ENCODE results near the gene IMPG2.

IMPG2 gene

DNA sequence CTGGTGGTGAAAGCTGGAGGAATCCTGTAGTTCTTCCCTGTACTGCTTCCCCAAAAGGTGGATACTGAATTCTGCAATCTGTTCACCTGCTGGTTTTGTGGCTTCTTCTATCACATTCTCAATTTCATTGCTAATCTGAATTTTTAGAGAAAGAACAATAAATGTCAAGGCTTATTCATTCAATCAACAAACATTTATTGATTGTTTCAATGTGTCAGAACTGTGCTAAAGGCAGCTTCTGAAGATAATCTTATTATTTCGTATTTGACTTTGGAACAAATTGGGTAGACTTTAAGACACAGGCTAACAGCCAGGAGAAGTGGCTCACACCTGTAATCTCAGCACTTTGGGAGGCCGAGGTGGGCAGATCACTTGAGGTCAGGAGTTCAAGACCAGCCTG, 46.8 kb downstream of the IMPG2 start:
- no peak for DNase-seq (ENCODE audit: low spot score)

DNA sequence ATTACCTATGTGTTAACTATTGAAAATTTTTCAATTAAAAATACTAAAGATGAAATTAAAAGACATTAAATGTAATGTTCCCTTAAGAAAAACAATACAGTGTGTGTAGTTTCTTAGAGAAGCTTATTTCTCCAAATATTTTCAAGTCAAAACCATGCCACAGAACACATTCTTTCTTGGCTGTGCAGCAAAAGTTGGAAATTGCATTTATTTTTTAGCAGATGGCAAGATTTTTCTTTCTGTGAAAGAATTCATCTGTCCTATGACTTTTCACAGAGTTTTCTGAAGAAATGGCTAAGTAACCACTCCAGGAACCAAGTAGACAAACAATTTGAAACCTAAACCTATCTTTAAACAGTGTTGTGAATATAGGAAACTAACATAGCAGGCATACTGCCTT, 47.2 kb downstream of the IMPG2 start:
- no peak for DNase-seq (ENCODE audit: low spot score)

- no peak for DNase-seq (ENCODE audit: low spot score)
Observed at GRCh38 chr3:101271728-101272127, 48.6 kb downstream of the IMPG2 start.

DNA sequence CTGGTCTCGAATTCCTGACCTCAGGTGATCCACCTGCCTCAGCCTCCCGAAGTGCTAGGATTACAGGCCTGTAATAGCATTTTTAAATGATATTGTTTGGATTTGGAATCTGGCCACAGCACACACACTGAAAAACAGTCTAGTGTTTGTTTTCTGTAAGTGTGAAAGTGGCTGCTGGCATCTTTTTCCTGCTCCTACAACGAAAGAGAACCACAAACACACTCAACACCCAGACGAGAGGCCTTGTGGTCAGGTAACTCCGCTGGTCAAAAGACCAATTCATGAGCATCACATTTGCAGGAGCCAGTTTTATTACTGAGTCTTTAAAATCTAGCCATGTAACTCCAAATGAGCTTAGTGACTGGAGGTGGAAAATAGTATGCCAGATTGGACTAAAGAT, 50.2 kb downstream of the IMPG2 start:
- no peak for DNase-seq (ENCODE audit: low spot score)

DNA sequence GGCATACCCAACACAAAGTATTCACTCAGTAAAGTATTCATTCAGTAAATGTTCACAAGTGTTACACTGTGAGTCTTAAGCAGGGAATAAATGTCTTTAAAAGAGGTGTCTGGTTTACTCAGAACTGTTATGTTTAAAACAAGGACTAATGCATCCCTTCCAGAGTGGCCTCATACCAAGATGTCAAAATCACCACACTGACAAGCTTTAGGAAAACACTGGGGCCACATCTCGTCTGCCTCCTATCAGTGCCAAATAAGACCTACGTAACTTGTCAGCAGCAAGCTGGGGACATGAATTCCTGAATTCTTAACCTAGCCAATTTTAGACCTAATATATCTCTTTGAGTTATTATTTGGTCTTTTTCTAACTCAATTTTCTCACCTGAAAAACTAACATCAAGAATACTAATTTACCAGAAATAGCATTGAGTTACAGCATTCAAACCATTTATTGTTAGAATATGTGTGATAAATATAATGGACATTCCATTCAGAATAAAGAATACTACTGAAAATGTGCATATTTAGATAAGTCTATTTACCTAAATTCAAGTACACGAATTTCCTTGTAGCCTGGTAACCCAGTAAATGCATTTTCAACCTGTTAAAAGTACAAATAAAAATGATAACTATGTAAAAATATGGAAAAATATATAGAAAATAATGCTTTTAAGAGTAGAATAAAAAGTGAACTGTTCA, 51.3 kb downstream of the IMPG2 start:
- DNase-seq (ENCODE audit: low spot score): no peak

GRCh38 chr3:101268141-101268540, 52.2 kb downstream of the IMPG2 start:
- DNase-seq (ENCODE audit: low spot score): no peak

- no peak for DNase-seq (ENCODE audit: low spot score)
Observed at GRCh38 chr3:101266566-101266965, 53.8 kb downstream of the IMPG2 start.

DNA sequence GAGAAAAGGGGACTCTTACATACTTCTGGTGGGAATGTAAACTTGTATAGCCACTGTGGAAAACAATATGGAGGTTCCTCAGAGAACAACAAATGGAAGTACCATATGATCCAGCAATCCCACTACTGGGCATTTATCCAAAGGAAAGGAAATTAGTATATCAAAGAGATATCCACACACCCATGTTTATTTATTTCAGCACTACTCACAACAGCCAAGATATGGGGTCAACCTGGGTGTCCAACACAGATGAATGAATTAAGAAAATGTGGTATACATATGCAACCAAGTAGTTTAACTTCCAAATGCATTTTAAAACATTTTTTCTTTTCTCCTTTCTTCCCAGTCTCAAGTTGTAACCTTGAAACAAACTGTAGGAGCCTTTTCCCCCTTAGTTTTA, 54.3 kb downstream of the IMPG2 start:
- no peak for DNase-seq (ENCODE audit: low spot score)

DNA sequence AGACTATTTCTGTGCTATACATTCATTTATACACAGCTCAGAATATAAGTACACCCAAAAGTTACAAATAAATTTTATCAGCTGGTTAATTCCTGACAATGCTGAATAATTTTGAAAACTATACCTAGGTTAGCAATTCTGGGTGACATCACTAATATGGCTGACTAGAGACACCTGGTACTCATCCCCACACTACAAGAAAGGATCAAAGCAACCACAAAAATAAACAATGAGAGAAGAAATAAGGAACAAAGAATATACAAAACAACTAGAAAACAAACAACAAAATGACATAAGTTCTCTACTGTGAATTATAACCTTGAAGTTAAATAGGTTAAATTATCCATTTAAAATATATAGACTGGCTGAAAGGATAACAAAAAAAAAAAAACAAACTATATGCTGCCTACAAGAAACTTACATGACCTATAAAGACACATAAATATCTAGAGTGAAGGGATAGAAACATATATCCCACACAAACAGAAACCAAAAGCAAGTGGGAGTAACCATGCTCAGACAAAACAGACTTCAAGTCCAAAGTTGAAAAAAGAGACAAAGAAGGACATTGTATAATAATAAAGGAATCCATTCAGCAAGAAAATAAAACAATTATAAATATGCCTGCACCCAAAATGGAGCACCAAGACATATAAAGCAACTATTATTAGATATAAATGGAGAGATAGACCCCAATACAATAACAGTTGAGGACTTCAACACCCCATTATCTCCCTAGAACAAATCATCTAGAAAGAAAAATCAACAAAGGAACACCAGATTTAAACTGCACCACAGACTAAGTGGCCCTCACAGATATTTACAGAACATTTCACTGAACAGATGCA, 57.8 kb downstream of the IMPG2 start:
- no peak for DNase-seq (ENCODE audit: low spot score)

DNA sequence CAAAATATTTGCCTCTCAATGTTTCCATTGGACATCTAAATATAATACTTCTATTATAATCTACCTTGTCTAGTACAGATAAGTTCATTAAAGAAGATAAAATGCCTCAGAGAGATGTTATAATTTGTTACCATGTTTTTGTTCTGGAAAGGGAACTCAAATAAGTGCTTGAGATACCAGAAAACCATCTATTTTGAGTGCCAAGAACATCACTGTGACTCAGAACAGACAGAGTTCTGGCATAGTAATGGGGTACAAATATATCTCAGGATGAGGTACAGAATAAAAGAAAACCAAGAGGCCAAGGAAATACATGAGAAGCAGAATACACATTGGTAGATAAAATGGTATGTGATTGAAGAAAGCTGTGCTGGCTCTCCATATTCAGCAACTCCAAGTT, 58.9 kb downstream of the IMPG2 start:
- DNase-seq (ENCODE audit: low spot score): no peak

DNA sequence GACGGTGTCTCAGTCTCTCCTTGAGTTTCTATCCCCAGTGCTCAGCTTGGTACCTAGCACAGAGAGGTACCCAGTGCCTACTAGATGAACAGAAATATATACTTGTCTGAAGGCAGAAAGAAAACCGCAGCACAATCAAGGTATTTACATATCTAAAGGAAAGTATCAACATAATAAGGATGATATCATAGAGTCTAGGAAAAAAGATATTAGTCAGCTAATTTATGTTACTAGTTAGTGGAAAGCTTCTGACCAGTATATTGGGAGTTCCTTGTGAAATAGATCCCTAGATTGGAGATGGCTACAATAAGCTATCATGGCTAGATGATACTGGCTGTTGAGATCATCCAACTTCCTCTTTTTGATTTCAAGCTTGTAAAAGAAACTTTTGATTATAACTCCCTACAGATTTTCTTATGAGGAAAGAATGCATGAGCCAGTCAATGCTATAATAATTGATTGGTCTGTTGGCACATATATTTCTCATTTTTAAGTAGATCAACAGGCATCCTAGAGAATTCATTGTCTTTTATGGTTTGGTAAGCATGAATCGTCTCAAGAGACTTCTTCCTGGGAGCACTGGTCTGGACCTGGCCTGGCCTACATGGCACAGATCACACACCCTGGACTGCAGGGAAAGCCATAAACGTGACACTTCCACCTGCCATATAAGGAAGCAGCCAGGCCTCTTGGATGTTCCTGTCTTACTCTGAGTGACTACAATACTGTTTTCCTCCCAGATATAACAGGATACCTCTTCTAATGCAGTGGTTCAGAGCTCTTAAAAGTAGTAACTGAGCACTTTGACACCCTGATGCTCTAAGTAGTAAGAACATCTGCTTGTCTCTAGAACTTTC, 60.7 kb downstream of the IMPG2 start:
- no peak for DNase-seq (ENCODE audit: low spot score)

DNA sequence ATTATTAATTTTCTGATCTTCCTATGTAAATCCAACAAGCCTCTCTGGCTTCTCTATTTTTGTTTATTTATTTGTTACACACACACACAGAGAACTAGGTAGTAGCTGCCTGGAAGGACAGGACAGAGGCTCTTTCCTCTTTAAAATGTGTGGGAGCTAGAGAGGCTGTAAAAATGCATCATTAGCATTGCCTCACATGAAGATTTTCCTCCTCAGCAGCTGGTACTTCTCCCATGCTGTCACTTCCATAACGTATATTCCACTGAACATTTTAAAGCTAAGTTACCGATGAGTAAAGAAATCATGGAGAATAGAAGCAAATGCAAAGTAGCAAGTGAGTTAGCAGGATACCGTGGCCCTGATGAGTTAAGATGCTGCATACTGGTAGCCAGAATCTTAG, 63.9 kb downstream of the IMPG2 start:
- DNase-seq (ENCODE audit: low spot score): no peak

DNA sequence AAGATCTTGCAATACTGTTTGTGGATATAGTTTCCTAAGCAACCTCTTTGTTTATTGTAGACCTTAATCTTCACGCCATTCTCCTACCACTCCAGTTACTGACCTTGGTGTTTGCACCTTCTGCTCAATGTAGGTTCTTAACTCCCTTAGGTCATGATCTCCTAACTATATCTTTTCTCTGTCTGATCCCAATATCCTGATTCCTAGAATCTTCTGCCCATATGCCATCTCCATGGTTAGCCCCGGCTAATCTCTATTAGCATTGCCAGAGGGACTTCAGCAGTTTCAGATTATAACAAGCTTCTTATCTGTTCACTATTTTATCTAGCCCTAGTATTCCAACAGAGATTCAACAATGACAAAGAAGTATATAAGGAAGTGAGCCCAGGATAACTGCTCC, 64.9 kb downstream of the IMPG2 start:
- no peak for DNase-seq (ENCODE audit: low spot score)

GRCh38 chr3:101253396-101253795, 67.0 kb downstream of the IMPG2 start:
- no peak for DNase-seq (ENCODE audit: low spot score)

GRCh38 chr3:101252945-101253344, 67.4 kb downstream of the IMPG2 start:
- no peak for DNase-seq (ENCODE audit: low spot score)

GRCh38 chr3:101252307-101252706, 68.1 kb downstream of the IMPG2 start:
- DNase-seq (ENCODE audit: low spot score): no peak

- DNase-seq (ENCODE audit: low spot score): no peak
Observed at GRCh38 chr3:101251441-101251840, 68.9 kb downstream of the IMPG2 start.

- no peak for DNase-seq (ENCODE audit: low spot score)
Observed at GRCh38 chr3:101249522-101249921, 70.9 kb downstream of the IMPG2 start.

- DNase-seq (ENCODE audit: low spot score): no peak
Observed at GRCh38 chr3:101248736-101249135, 71.6 kb downstream of the IMPG2 start.

DNA sequence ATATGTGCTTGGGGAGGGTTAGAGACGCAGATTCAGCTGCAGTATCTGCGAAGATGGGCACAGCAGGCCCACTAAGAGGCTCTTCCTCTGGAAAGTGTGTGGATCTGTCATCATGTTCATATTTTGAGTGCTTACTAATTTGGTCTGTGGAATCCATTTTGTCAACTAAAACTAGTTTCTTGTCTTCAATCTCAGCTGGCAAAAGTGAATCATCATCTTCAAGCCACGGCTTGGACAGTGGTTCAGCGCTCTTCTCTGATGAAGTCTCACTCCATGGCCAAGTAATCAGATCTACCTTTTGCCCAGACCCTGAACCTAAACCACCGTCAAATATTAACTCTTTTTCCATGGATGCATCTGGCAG, 76.2 kb downstream of the IMPG2 start:
- no peak for DNase-seq (ENCODE audit: low spot score)

GRCh38 chr3:101243285-101244211, 76.8 kb downstream of the IMPG2 start:
- no peak for DNase-seq (ENCODE audit: low spot score)
